HCT116 (cell line): Measurements from ENCODE around the gene FAXC. TPM values are rescaled to one million over a fixed set of nuclear protein-coding genes. Genes with fewer than 3 reads are reported as not detected.

Experiments
- ATAC-seq: fragments of 200-7000 bp; cut with Tn5 transposase; 2 replicates; pipeline ENCODE4 v1.9.1; 2020; ENCODE audit warnings: mild to moderate bottlenecking, moderate library complexity
- BruUV-seq: library from RNA; stranded (reverse); fragments of 400-500 nt; replicated peaks from 2 replicates; lab custom pipeline; 2021; lab: Mats Ljungman, UMichigan
- CTCF ChIA-PET: fragments of 300-600 bp; sonication (Branson Sonifier 250); formaldehyde crosslinking; loops from one replicate; lab custom pipeline; 2021; ENCODE audit warnings: antibody characterized with exemption; lab: Charles Lee
- POLR2A ChIA-PET: fragments of 300-600, 350-600 bp; sonication (Branson Sonifier 250); formaldehyde crosslinking; loops from one replicate; lab custom pipeline; 2021; ENCODE audit warnings: antibody characterized with exemption; lab: Charles Lee
- RAD21 ChIA-PET, 2 experiments: fragments of 300-600 bp; sonication (Branson Sonifier 250); formaldehyde crosslinking; loops; one replicate each; lab custom pipeline; 2023; ENCODE audit warnings: low total read pairs in 2 of 2; ENCODE audit not compliant: uncharacterized antibody in 2 of 2, unreplicated experiment in 2 of 2, low non-redundant PET in 1 of 2; lab: Charles Lee
- DNase-seq: peaks from one replicate; pipeline ENCODE4 v3.0.0-alpha.2; 2010; ENCODE audit warnings: low read depth, low spot score
- H2AFZ ChIP-seq: fragments of 200-600 bp; shearing (Covaris generic), sonication (generic); 2 replicates; pipeline ENCODE4 v1.6.1; 2017; ENCODE audit warnings: low read depth, mixed run types, mixed read lengths, antibody characterized with exemption, low read length; ENCODE audit not compliant: poor library complexity, severe bottlenecking
- H3K27ac ChIP-seq: 2 replicates; pipeline ENCODE4 v1.5.1; 2012; ENCODE audit warnings: low read depth, low read length
- H3K27me3 ChIP-seq: fragments of 200-600 bp; sonication (generic); 2 replicates; pipeline ENCODE4 v1.6.1; 2016; ENCODE audit warnings: mixed run types, low read length, mixed read lengths; ENCODE audit not compliant: insufficient read depth
- H3K36me3 ChIP-seq, 2 experiments: fragments of 200-500 bp in 1 of 2; fragments of 200-600 bp in 1 of 2; sonication (Bioruptor generic) in 1 of 2; sonication (generic) in 1 of 2; 2 replicates each; pipeline versions ENCODE4 v1.5.1 to v1.6.1; 2014 to 2016; ENCODE audit warnings: low read length in 2 of 2, inconsistent platforms in 1 of 2, mixed read lengths in 1 of 2, mixed run types in 1 of 2; ENCODE audit not compliant: insufficient read depth in 2 of 2, control insufficient read depth in 1 of 2
- H3K4me1 ChIP-seq, 2 experiments: fragments of 200-600 bp in 1 of 2; sonication (generic) in 1 of 2; 2 replicates each; pipeline versions ENCODE4 v1.5.1 to v1.6.1; 2012 to 2017; ENCODE audit warnings: low read length in 2 of 2, inconsistent platforms in 1 of 2, mild to moderate bottlenecking in 1 of 2, mixed read lengths in 1 of 2, mixed run types in 1 of 2, moderate library complexity in 1 of 2; ENCODE audit not compliant: insufficient read depth in 2 of 2, control insufficient read depth in 1 of 2
- H3K4me2 ChIP-seq: fragments of 200-600 bp; sonication (generic); 2 replicates; pipeline ENCODE4 v1.6.1; 2017; ENCODE audit warnings: mixed run types, low read length, mixed read lengths
- H3K4me3 ChIP-seq, 2 experiments: fragments of 200-600 bp in 1 of 2; sonication (generic) in 1 of 2; replicated peaks in 1 of 2; 2 replicates each; pipeline ENCODE4 v1.5.1; 2011 to 2016; ENCODE audit warnings: low read length in 2 of 2, control low read depth in 1 of 2, low read depth in 1 of 2, mild to moderate bottlenecking in 1 of 2, mixed read lengths in 1 of 2, mixed run types in 1 of 2
- H3K79me2 ChIP-seq: fragments of 200-600 bp; sonication (generic); 2 replicates; pipeline ENCODE4 v1.6.1; 2017; ENCODE audit warnings: mild to moderate bottlenecking, mixed run types, low read length, moderate library complexity, mixed read lengths; ENCODE audit not compliant: insufficient read depth
- H3K9ac ChIP-seq: fragments of 200-600 bp; sonication (generic); 2 replicates; pipeline ENCODE4 v1.6.1; 2016; ENCODE audit warnings: low read length, mixed read lengths
- H3K9me2 ChIP-seq: fragments of 200-600 bp; sonication (generic), shearing (Covaris generic); 2 replicates; pipeline ENCODE4 v1.6.1; 2017; ENCODE audit warnings: mixed run types, mild to moderate bottlenecking, moderate library complexity; ENCODE audit not compliant: insufficient read depth
- H3K9me3 ChIP-seq, 2 experiments: fragments of 200-500 bp in 1 of 2; fragments of 200-600 bp in 1 of 2; sonication (Bioruptor generic) in 1 of 2; sonication (generic) in 1 of 2; 2 replicates each; pipeline ENCODE4 v1.6.1; 2014 to 2017; ENCODE audit warnings: low read length in 2 of 2, mixed read lengths in 2 of 2, inconsistent platforms in 1 of 2, low read depth in 1 of 2, mild to moderate bottlenecking in 1 of 2, mixed run types in 1 of 2, moderate library complexity in 1 of 2; ENCODE audit not compliant: control insufficient read depth in 1 of 2, insufficient read depth in 1 of 2
- H4K20me1 ChIP-seq: fragments of 200-600 bp; sonication (generic), shearing (Covaris generic); 2 replicates; pipeline ENCODE4 v1.6.1; 2017; ENCODE audit warnings: mixed run types, mild to moderate bottlenecking, moderate library complexity; ENCODE audit not compliant: insufficient read depth
- CBX3 ChIP-seq: IDR thresholded peaks from 2 replicates; pipeline ENCODE4 v1.6.1; 2012; ENCODE audit warnings: low read depth
- CEBPB ChIP-seq: IDR thresholded peaks from 2 replicates; pipeline ENCODE4 v1.6.1; 2012; ENCODE audit warnings: low read depth
- ELF1 ChIP-seq: IDR thresholded peaks from 2 replicates; pipeline ENCODE4 v1.6.1; 2012; ENCODE audit warnings: low read depth, borderline replicate concordance
- MAX ChIP-seq: IDR thresholded peaks from 2 replicates; pipeline ENCODE4 v1.6.1; 2012
- RAD21 ChIP-seq: IDR thresholded peaks from 2 replicates; pipeline ENCODE4 v1.6.1; 2012; ENCODE audit warnings: low read depth, mild to moderate bottlenecking
- SIN3A ChIP-seq: IDR thresholded peaks from 2 replicates; pipeline ENCODE4 v1.6.1; 2012; ENCODE audit warnings: low read depth
- TCF7L2 ChIP-seq: IDR thresholded peaks from 2 replicates; pipeline ENCODE4 v1.7.0; 2011; ENCODE audit warnings: borderline replicate concordance, inconsistent platforms; ENCODE audit not compliant: insufficient read depth, insufficient read length; ENCODE audit errors: extremely low read depth
- intact Hi-C: fragments of 100-400 bp; cut with micrococcal nuclease; formaldehyde crosslinking; loops from 2 replicates; pipeline ENCODE4 v1.10.0; 2022
- total RNA-seq: library from RNA; stranded (reverse); gene quantifications from one replicate; pipeline ENCODE4 v1.2.1, GENCODE V29; 2021; ENCODE audit not compliant: unreplicated experiment

FAXC gene
- total RNA-seq, 1 experiment from 2014 or later: 4.7 TPM

GRCh38 chr6:99236010-99236409, 113.5 kb downstream of the FAXC start:
- H3K9me3 ChIP-seq: no peaks in the 10 kb centered on the region
- no peaks in the 10 kb centered on the region for H4K20me1 ChIP-seq
- no peak for TF ChIP-seq SIN3A
- no peak for TF ChIP-seq ELF1
- H3K9me2 ChIP-seq: no peaks in the 10 kb centered on the region
- no peak overlapping the region for H3K27ac ChIP-seq
- no peak overlapping the region for H3K9ac ChIP-seq
- intact Hi-C loops: no loop called here
- H3K79me2 ChIP-seq: no peaks in the 10 kb centered on the region
- no peaks in the 10 kb centered on the region for H3K36me3 ChIP-seq
- no peak overlapping the region for H3K4me3 ChIP-seq
- no TSS peak for BruUV-seq
- peaks cover 86% of the 10 kb centered on the region for H3K27me3 ChIP-seq
- DNase-seq (no peak), ATAC-seq (no peak)
- POLR2A ChIA-PET: no interaction called here
- H3K4me2 ChIP-seq: no peak overlapping the region
- no peaks in the 10 kb centered on the region for H3K4me1 ChIP-seq
- CTCF ChIA-PET: interaction anchor here (0.9 kb wide), 1 partner anchor 9 kb away, joined by 3 read pairs; no protein-coding TSS in a partner anchor
- RAD21 ChIA-PET: no interaction called here
- no peak overlapping the region for H2AFZ ChIP-seq

- no peaks in the 10 kb centered on the region for H3K79me2 ChIP-seq
- no peaks in the 10 kb centered on the region for H3K9me2 ChIP-seq
- ChIA-PET CTCF (no interaction called here), POLR2A (no interaction called here), RAD21 (no interaction called here)
- peaks cover 61% of the 10 kb centered on the region for H3K27me3 ChIP-seq
- H4K20me1 ChIP-seq: no peaks in the 10 kb centered on the region
- no peak overlapping the region for H2AFZ ChIP-seq
- ATAC-seq (no peak), DNase-seq (no peak)
- no peak overlapping the region for H3K9ac ChIP-seq
- intact Hi-C loops: no loop called here
- no peaks in the 10 kb centered on the region for H3K36me3 ChIP-seq
- no peak overlapping the region for H3K27ac ChIP-seq
- H3K4me1 ChIP-seq: no peaks in the 10 kb centered on the region
- no TSS peak for BruUV-seq
- no peaks in the 10 kb centered on the region for H3K9me3 ChIP-seq
- no peak overlapping the region for H3K4me3 ChIP-seq
- H3K4me2 ChIP-seq: no peak overlapping the region
- TF ChIP-seq TCF7L2 (no peak), RAD21 (no peak), CBX3 (no peak), MAX (no peak), CEBPB (no peak)
Observed at GRCh38 chr6:99233219-99233618, 116.3 kb downstream of the FAXC start.
